Stimulated activated CD4-positive, alpha-beta T cell treated with anti-CD3 and anti-CD28 coated beads, Interleukin-15, amount 100 ng/mL, for 1 hour (primary cell): Measurements from ENCODE around the gene PRRX2.

Experiments
- DNase-seq, 2 donors: peaks; one replicate each; pipeline ENCODE4 v3.0.0-alpha.2; 2020; ENCODE audit warnings: low read depth in 1 of 2, low spot score in 1 of 2

Gene PRRX2

GRCh38 chr9:129703667-129704355 lies 38.4 kb downstream of the PRRX2 start:
- DNase-seq = no peak

GRCh38 chr9:129704807-129705206 lies 39.4 kb downstream of the PRRX2 start:
- no peak for DNase-seq

GRCh38 chr9:129708793-129709192 lies 43.3 kb downstream of the PRRX2 start:
- no peak for DNase-seq

- DNase-seq = no peak
Measured at GRCh38 chr9:129709438-129710168, 44.2 kb downstream of the PRRX2 start.

- no peak for DNase-seq
Measured at GRCh38 chr9:129710169-129710453, 44.7 kb downstream of the PRRX2 start.

GRCh38 chr9:129712634-129713401 lies 47.4 kb downstream of the PRRX2 start:
- no peak for DNase-seq

- DNase-seq = no peak
Measured at GRCh38 chr9:129713402-129713679, 47.9 kb downstream of the PRRX2 start.

- DNase-seq = no peak
Measured at GRCh38 chr9:129714511-129715061, 49.1 kb downstream of the PRRX2 start.

GRCh38 chr9:129716091-129716490 lies 50.6 kb downstream of the PRRX2 start:
- DNase-seq = no peak

GRCh38 chr9:129717991-129718390 lies 52.5 kb downstream of the PRRX2 start:
- DNase-seq = no peak

- DNase-seq = no peak
Measured at GRCh38 chr9:129718647-129719046, 53.2 kb downstream of the PRRX2 start.

- DNase-seq = no peak
Measured at GRCh38 chr9:129719135-129719534, 53.7 kb downstream of the PRRX2 start.

GRCh38 chr9:129720181-129720864 lies 54.9 kb downstream of the PRRX2 start:
- DNase-seq = no peak

- DNase-seq = no peak
Measured at GRCh38 chr9:129720865-129721545, 55.6 kb downstream of the PRRX2 start.

- DNase-seq = no peak
Measured at GRCh38 chr9:129722913-129723312, 57.5 kb downstream of the PRRX2 start.

GRCh38 chr9:129724456-129725190 lies 59.2 kb downstream of the PRRX2 start:
- DNase-seq = no peak

GRCh38 chr9:129725795-129726251 lies 60.4 kb downstream of the PRRX2 start:
- DNase-seq = no peak

- peak; percentile 13 to 45 for DNase-seq
Measured at GRCh38 chr9:129726322-129727160, 61.1 kb downstream of the PRRX2 start.

- DNase-seq = no peak
Measured at GRCh38 chr9:129728744-129729143, 63.3 kb downstream of the PRRX2 start.
